ENCODE data around the gene CERS6.

DNA sequence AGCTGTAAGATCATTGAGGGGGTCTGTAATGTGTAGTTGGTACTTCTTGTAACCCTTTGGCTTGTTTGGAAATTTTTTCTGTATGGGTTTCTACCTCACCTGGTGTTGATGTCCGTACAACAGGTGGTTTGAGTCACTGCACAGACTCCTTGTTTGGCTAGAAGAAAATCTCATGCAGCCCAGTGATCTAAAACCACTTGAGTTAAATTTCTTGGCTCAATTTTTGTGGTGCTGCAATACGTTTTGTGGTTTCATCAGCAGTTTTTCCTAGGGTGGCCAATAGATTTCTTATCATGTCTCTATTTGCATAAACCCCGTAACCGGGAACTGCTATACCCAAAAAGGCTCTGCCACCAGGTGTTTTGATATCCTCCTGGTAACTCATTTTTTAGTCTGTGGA is 43.4 kb downstream of the CERS6 start:
- TF ChIP-seq, protein P1, sequence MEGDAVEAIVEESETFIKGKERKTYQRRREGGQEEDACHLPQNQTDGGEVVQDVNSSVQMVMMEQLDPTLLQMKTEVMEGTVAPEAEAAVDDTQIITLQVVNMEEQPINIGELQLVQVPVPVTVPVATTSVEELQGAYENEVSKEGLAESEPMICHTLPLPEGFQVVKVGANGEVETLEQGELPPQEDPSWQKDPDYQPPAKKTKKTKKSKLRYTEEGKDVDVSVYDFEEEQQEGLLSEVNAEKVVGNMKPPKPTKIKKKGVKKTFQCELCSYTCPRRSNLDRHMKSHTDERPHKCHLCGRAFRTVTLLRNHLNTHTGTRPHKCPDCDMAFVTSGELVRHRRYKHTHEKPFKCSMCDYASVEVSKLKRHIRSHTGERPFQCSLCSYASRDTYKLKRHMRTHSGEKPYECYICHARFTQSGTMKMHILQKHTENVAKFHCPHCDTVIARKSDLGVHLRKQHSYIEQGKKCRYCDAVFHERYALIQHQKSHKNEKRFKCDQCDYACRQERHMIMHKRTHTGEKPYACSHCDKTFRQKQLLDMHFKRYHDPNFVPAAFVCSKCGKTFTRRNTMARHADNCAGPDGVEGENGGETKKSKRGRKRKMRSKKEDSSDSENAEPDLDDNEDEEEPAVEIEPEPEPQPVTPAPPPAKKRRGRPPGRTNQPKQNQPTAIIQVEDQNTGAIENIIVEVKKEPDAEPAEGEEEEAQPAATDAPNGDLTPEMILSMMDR (IDR thresholded peaks at IDR 0.05) = no peak
- no peak for TF ChIP-seq POLR2A (IDR thresholded peaks at IDR 0.05)

Measured in testis (tissue), 2 donors.